IMR-90 (cell line): Measurements from ENCODE around the gene ACTA2.

Experiments
- BHLHE40 ChIP-seq: fragments of 150-350 bp; IDR thresholded peaks from 2 replicates; pipeline ENCODE4 v1.6.1; 2016; ENCODE audit warnings: mild to moderate bottlenecking, low read depth, low read length
- CEBPB ChIP-seq: IDR thresholded peaks from 2 replicates; pipeline ENCODE4 v1.6.1; 2012; ENCODE audit warnings: low read depth, low read length, improper control_type of control experiment
- CHD1 ChIP-seq: IDR thresholded peaks from 2 replicates; pipeline ENCODE4 v1.6.1; 2012; ENCODE audit warnings: low read depth, low read length, improper control_type of control experiment
- FOS ChIP-seq: fragments of 150-350 bp; IDR thresholded peaks from 2 replicates; pipeline ENCODE4 v1.6.1; 2016; ENCODE audit warnings: low read depth, low read length
- MAZ ChIP-seq: IDR thresholded peaks from 2 replicates; pipeline ENCODE4 v1.6.1; 2012; ENCODE audit warnings: low read depth, mild to moderate bottlenecking, low read length, improper control_type of control experiment, moderate library complexity, borderline replicate concordance
- MXI1 ChIP-seq: IDR thresholded peaks from 2 replicates; pipeline ENCODE4 v1.6.1; 2012; ENCODE audit warnings: low read depth, mild to moderate bottlenecking, low read length, moderate library complexity, borderline replicate concordance
- NFE2L2 ChIP-seq: fragments of 150-350 bp; IDR thresholded peaks from 2 replicates; pipeline ENCODE4 v1.6.1; 2016; ENCODE audit warnings: low read depth, mild to moderate bottlenecking, low read length
- POLR2A ChIP-seq: IDR thresholded peaks from 2 replicates; pipeline ENCODE4 v1.6.1; 2012; ENCODE audit warnings: mild to moderate bottlenecking, low read depth, low read length
- RAD21 ChIP-seq: IDR thresholded peaks from 2 replicates; pipeline ENCODE4 v1.6.1; 2012; ENCODE audit warnings: low read length, improper control_type of control experiment
- RCOR1 ChIP-seq: IDR thresholded peaks from 2 replicates; pipeline ENCODE4 v1.6.1; 2012; ENCODE audit warnings: mild to moderate bottlenecking, low read length, improper control_type of control experiment; ENCODE audit not compliant: insufficient replicate concordance
- RFX5 ChIP-seq: IDR thresholded peaks from 2 replicates; pipeline ENCODE4 v1.8.0; 2012; ENCODE audit warnings: low read depth, mild to moderate bottlenecking, low read length, moderate library complexity
- SMC3 ChIP-seq: fragments of 150-350 bp; IDR thresholded peaks from 2 replicates; pipeline ENCODE4 v1.6.1; 2016; ENCODE audit warnings: low read depth, mild to moderate bottlenecking, antibody characterized with exemption, low read length, moderate library complexity
- TF ChIP-seq, protein P1 (sequence below): conservative IDR thresholded peaks from 2 replicates; pipeline ENCODE4 v1.5.1; 2012; ENCODE audit warnings: mild to moderate bottlenecking, low read depth, low read length, improper control_type of control experiment
- TF ChIP-seq, protein P2 (sequence below): fragments of 150-350 bp; IDR thresholded peaks from 2 replicates; pipeline ENCODE4 v1.6.1; 2017; ENCODE audit warnings: mild to moderate bottlenecking, antibody characterized with exemption, low read length, low read depth

DNA sequence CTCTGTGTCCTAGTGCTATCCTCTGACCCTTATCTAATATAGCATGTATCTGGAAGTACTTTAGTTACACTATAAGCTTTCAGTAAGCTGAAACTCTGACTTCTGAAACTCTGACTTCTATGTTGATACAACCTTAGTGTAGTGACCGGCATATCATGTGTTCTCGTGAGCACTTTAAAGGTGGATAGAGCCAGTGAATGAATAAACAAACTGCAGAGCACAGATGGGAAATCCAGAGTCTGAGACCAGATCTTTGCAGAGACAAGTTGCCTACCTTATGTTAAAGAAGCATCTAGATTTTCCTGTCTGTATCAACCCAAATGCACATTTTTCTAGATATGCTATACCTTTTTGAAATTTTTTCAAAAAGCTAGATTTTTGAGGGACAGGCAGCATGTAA is 3.5 kb downstream of the ACTA2 start:
- TF ChIP-seq RFX5 (no peak), POLR2A (no peak), NFE2L2 (no peak), CHD1 (no peak), BHLHE40 (no peak), RCOR1 (no peak), RAD21 (no peak), MXI1 (no peak), FOS (no peak), MAZ (no peak), SMC3 (no peak), CEBPB (no peak)
- TF ChIP-seq, protein P1, sequence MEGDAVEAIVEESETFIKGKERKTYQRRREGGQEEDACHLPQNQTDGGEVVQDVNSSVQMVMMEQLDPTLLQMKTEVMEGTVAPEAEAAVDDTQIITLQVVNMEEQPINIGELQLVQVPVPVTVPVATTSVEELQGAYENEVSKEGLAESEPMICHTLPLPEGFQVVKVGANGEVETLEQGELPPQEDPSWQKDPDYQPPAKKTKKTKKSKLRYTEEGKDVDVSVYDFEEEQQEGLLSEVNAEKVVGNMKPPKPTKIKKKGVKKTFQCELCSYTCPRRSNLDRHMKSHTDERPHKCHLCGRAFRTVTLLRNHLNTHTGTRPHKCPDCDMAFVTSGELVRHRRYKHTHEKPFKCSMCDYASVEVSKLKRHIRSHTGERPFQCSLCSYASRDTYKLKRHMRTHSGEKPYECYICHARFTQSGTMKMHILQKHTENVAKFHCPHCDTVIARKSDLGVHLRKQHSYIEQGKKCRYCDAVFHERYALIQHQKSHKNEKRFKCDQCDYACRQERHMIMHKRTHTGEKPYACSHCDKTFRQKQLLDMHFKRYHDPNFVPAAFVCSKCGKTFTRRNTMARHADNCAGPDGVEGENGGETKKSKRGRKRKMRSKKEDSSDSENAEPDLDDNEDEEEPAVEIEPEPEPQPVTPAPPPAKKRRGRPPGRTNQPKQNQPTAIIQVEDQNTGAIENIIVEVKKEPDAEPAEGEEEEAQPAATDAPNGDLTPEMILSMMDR: no peak
- TF ChIP-seq, protein P2, sequence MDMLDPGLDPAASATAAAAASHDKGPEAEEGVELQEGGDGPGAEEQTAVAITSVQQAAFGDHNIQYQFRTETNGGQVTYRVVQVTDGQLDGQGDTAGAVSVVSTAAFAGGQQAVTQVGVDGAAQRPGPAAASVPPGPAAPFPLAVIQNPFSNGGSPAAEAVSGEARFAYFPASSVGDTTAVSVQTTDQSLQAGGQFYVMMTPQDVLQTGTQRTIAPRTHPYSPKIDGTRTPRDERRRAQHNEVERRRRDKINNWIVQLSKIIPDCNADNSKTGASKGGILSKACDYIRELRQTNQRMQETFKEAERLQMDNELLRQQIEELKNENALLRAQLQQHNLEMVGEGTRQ: no peak
